OCI-LY1 (cell line): ENCODE data around the gene CD247.

Source experiments
- EZH2 ChIP-seq: fragments of 200-600 bp; sonication (generic), shearing (Covaris generic); IDR thresholded peaks from 2 replicates; pipeline ENCODE4 v1.8.0; 2017; ENCODE audit warnings: borderline replicate concordance, mixed run types, mild to moderate bottlenecking, antibody characterized with exemption, low read length, moderate library complexity, mixed read lengths
- TF ChIP-seq, protein P1 (sequence below): fragments of 200-600 bp; sonication (generic), shearing (Covaris generic); IDR thresholded peaks from 2 replicates; pipeline ENCODE4 v1.5.1; 2017; ENCODE audit warnings: mild to moderate bottlenecking, antibody characterized with exemption, low read length, moderate library complexity, mixed read lengths

DNA sequence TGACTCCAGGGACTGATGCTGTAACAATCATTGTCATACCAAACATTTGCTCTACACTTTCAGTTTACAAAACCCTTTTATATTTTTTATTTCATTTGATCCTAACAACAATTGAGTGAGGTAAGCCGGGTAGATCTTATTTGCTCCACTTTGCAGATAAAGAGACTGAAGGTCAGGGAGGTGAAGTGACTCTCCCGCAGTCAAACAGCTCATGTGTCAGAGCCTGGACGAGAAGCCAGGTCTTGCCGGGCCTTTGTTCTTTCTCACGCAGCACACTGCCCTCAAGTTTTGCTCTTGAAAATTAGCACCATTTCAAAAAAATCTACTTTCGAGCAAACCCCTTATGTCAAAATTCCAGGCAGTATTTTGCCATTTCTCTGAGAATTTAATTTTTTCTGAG, 65.2 kb downstream of the CD247 start:
- TF ChIP-seq, protein P1, sequence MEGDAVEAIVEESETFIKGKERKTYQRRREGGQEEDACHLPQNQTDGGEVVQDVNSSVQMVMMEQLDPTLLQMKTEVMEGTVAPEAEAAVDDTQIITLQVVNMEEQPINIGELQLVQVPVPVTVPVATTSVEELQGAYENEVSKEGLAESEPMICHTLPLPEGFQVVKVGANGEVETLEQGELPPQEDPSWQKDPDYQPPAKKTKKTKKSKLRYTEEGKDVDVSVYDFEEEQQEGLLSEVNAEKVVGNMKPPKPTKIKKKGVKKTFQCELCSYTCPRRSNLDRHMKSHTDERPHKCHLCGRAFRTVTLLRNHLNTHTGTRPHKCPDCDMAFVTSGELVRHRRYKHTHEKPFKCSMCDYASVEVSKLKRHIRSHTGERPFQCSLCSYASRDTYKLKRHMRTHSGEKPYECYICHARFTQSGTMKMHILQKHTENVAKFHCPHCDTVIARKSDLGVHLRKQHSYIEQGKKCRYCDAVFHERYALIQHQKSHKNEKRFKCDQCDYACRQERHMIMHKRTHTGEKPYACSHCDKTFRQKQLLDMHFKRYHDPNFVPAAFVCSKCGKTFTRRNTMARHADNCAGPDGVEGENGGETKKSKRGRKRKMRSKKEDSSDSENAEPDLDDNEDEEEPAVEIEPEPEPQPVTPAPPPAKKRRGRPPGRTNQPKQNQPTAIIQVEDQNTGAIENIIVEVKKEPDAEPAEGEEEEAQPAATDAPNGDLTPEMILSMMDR: no peak
- no peak for TF ChIP-seq EZH2
